ENCODE data around the gene RTN3. TPM values are rescaled to one million over a fixed set of nuclear protein-coding genes. Genes with fewer than 3 reads are reported as not detected.

The RTN3 gene
- total and polyA plus RNA-seq, 9 of the 15 experiments (the other 6 are each of a cell fraction or from before 2014, with no cell fraction given), result 41.6 to 169 (median 93.5) TPM

- TF ChIP-seq SLC30A9 (CRISPR knock-in tag; IDR thresholded peaks at IDR 0.05), result no peak
- no peak for TF ChIP-seq MBD2 (IDR thresholded peaks at IDR 0.05; ENCODE audit: borderline replicate concordance, low read depth)
- TF ChIP-seq MLX (CRISPR knock-in tag; conservative IDR thresholded peaks at IDR 0.05), result no peak
- peak; percentile 91 for TF ChIP-seq CEBPB (tag; IDR thresholded peaks at IDR 0.05)
- TF ChIP-seq, protein P1, sequence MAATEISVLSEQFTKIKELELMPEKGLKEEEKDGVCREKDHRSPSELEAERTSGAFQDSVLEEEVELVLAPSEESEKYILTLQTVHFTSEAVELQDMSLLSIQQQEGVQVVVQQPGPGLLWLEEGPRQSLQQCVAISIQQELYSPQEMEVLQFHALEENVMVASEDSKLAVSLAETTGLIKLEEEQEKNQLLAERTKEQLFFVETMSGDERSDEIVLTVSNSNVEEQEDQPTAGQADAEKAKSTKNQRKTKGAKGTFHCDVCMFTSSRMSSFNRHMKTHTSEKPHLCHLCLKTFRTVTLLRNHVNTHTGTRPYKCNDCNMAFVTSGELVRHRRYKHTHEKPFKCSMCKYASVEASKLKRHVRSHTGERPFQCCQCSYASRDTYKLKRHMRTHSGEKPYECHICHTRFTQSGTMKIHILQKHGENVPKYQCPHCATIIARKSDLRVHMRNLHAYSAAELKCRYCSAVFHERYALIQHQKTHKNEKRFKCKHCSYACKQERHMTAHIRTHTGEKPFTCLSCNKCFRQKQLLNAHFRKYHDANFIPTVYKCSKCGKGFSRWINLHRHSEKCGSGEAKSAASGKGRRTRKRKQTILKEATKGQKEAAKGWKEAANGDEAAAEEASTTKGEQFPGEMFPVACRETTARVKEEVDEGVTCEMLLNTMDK (IDR thresholded peaks at IDR 0.05; ENCODE audit: borderline replicate concordance, insufficient read depth, low read depth, low read length, poor library complexity, severe bottlenecking), result peak; percentile 58
- TF ChIP-seq MCM5 (IDR thresholded peaks at IDR 0.05; ENCODE audit: low read depth), result no peak
- peak; percentile 17; the same call in 1 of the 2 replicates for TF ChIP-seq ARID1B (IDR thresholded peaks at IDR 0.05)
- no peak for TF ChIP-seq ZFP1 (CRISPR knock-in tag; IDR thresholded peaks at IDR 0.05)
- 0 out of 2 replicates have a peak, but pooled peaks have one; percentile 28 for TF ChIP-seq CUX1 (CRISPR knock-in tag; IDR thresholded peaks at IDR 0.05)
- no peak for TF ChIP-seq ZBTB5 (IDR thresholded peaks at IDR 0.05)
- no peak for TF ChIP-seq GATAD2A (IDR thresholded peaks at IDR 0.05)
- TF ChIP-seq NFATC3 (IDR thresholded peaks at IDR 0.05), result no peak
- TF ChIP-seq, protein P2, sequence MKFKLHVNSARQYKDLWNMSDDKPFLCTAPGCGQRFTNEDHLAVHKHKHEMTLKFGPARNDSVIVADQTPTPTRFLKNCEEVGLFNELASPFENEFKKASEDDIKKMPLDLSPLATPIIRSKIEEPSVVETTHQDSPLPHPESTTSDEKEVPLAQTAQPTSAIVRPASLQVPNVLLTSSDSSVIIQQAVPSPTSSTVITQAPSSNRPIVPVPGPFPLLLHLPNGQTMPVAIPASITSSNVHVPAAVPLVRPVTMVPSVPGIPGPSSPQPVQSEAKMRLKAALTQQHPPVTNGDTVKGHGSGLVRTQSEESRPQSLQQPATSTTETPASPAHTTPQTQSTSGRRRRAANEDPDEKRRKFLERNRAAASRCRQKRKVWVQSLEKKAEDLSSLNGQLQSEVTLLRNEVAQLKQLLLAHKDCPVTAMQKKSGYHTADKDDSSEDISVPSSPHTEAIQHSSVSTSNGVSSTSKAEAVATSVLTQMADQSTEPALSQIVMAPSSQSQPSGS (CRISPR knock-in tag; IDR thresholded peaks at IDR 0.05), result no peak
- no peak for TF ChIP-seq PTRF (tag; IDR thresholded peaks at IDR 0.05)
- 0 out of 2 replicates have a peak, but pooled peaks have one; percentile 12 for TF ChIP-seq SMC3 (conservative IDR thresholded peaks at IDR 0.05; ENCODE audit: insufficient read depth, low read depth, low read length)
Measured at GRCh38 chr11:63710476-63711217, 29.3 kb downstream of the RTN3 start (continued).

All from K562 (cell line).